K562 treated with DMSO at 1 percent for 12 hours (cell line): ENCODE data around the gene UBQLN2. TPM values are rescaled to one million over a fixed set of nuclear protein-coding genes. Genes with fewer than 3 reads are reported as not detected.

Experiments
- total RNA-seq: library from RNA; unstranded; fragments of 300-600 nt; gene quantifications from 2 replicates; pipeline ENCODE4 v1.2.3, GENCODE V29; 2022; ENCODE audit not compliant: insufficient read depth

Gene UBQLN2
- total RNA-seq, result 5.5 and 16.9 TPM in 2 replicates

GRCh38 chrX:56563231-56564161, at the start of gene UBQLN2:
UBQLN2 (plus strand) TSS chrX:56563627; CDS start chrX:56563874, 247 bp downstream.

Other genes starting within 250 kb of the UBQLN2 start
- gene NBDY, start 165.6 kb downstream of the UBQLN2 start, total RNA-seq, result 8.2 and 8.4 TPM in 2 replicates